ENCODE results near the gene IGFLR1. TPM values are rescaled to one million over a fixed set of nuclear protein-coding genes. Genes with fewer than 3 reads are reported as not detected.

IGFLR1 gene
- total and polyA plus RNA-seq, 2 of the 4 experiments (the other 2 are of a cell fraction), result 0.72 to 2.7 TPM

DNA sequence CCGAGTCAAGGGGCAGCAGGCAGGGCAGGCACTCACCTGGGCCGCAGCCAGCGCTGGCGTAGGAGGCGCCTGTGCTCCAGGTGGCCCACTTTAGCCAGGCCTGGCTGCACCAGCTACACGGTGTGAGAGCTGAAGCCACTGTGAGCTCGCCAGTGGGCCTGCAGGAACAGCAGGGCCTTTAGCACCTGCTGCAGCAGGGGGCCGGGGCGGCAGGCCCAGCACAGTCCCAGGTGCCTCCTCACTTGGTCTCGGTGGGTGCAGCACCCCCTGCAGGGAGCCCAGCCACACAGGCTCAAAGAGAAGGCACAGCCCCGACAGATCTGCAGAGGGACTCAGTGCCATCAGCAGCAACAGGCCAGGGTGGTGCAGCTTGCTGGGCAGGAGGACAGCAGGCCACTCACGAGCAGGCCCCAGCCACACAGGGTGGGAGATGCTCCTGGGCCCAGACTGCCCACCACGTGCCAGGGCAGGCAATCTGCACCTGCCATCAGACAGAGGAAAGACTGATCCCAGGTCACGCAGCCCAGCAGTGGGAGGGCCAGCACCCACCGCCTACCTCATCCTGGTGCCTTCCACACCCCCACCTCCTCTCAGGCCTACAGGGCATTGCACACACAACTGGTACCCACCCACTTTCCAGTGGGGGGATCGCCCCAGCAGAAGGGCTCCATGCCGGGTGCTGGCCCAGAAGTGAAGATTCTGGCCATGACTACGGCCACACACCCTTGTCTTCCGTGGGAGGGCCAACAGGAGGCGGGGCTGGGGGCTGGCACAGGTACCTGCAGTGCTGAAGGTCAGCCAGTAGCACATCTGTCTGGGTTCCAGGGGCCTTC, 48.9 kb upstream of the IGFLR1 start:
- Histone ChIP-seq H3K56ac (ENCODE audit: extremely low read depth, insufficient read depth, low read length) (no peak overlapping the region), H3K23ac (ENCODE audit: low read depth, low read length) (no peak overlapping the region)
- CTCF ChIA-PET, result no interaction called here

More for the DNA sequence above, 48.9 kb upstream of the IGFLR1 start:
- Histone ChIP-seq H2AFZ (replicated peaks; ENCODE audit: low read length, poor library complexity) (peak overlapping the region; percentile 32), H2AK9ac (replicated peaks; ENCODE audit: low read depth, low read length, poor library complexity) (no peak overlapping the region), H3K9me1 (ENCODE audit: insufficient read depth, low read length) (no peaks in the 10 kb centered on the region), H3K36me3 (ENCODE audit: control insufficient read depth, insufficient read depth, low read length) (no peaks in the 10 kb centered on the region), H4K20me1 (ENCODE audit: insufficient read depth, low read length) (no peaks in the 10 kb centered on the region), H3K27me3 (ENCODE audit: control insufficient read depth, insufficient read depth, low read length) (peaks cover 7% of the 10 kb centered on the region; the same call in 1 of the 2 replicates), H2BK15ac (ENCODE audit: low read depth, low read length) (no peak overlapping the region), H3K4me2 (ENCODE audit: low read depth, low read length) (no peak overlapping the region), H2AK5ac (ENCODE audit: low read depth, low read length) (no peak overlapping the region), H3K79me1 (ENCODE audit: low read depth in 1 of 2, low read length in 2 of 2) (no peaks in the 10 kb centered on the region), H4K91ac (ENCODE audit: insufficient read depth, low read depth, low read length) (no peak overlapping the region), H3K4ac (ENCODE audit: low read depth, low read length) (no peak overlapping the region), H3K4me1 (ENCODE audit: control insufficient read depth, insufficient read depth, low read length) (no peaks in the 10 kb centered on the region), H3K27ac (ENCODE audit: insufficient read depth, low read length) (no peak overlapping the region), H2BK120ac (ENCODE audit: low read depth, low read length) (no peak overlapping the region), H3K4me3 (ENCODE audit: insufficient read depth, low read depth, low read length) (no peak overlapping the region), H3K18ac (ENCODE audit: low read depth, low read length) (no peak overlapping the region), H2BK20ac (ENCODE audit: low read depth, low read length) (no peak overlapping the region), H2BK5ac (ENCODE audit: low read depth, low read length, poor library complexity, severe bottlenecking) (no peak overlapping the region), H3K14ac (replicated peaks; ENCODE audit: low read depth, low read length) (no peak overlapping the region), H3K9me3 (ENCODE audit: control insufficient read depth, insufficient read depth, low read length) (no peaks in the 10 kb centered on the region), H4K8ac (ENCODE audit: low read depth in 2 of 2, low read length in 2 of 2) (no peak overlapping the region), H4K5ac (ENCODE audit: low read depth, low read length) (no peak overlapping the region), H3K9ac (ENCODE audit: low read depth, low read length) (no peak overlapping the region)
- no TSS peak for BruUV-seq (replicated peaks)
- in situ Hi-C loops (cut with MboI; ENCODE audit: low sequenced_read_pairs), result no loop called here
- 46% methylated on average over 7 of the region's 20 CpGs; no CpG with 5 or more reads in 1 of the 2 experiments for WGBS, 2 experiments (ENCODE audit: extremely low coverage in 2 of 2, insufficient read length in 1 of 2)
- intact Hi-C loops (cut with micrococcal nuclease), result no loop called here
- ATAC-seq (ENCODE audit: low read depth) (no peak), DNase-seq (no peak)
- POLR2A ChIA-PET (ENCODE audit: unreplicated experiment), result no interaction called here
- TF ChIP-seq, protein P1, sequence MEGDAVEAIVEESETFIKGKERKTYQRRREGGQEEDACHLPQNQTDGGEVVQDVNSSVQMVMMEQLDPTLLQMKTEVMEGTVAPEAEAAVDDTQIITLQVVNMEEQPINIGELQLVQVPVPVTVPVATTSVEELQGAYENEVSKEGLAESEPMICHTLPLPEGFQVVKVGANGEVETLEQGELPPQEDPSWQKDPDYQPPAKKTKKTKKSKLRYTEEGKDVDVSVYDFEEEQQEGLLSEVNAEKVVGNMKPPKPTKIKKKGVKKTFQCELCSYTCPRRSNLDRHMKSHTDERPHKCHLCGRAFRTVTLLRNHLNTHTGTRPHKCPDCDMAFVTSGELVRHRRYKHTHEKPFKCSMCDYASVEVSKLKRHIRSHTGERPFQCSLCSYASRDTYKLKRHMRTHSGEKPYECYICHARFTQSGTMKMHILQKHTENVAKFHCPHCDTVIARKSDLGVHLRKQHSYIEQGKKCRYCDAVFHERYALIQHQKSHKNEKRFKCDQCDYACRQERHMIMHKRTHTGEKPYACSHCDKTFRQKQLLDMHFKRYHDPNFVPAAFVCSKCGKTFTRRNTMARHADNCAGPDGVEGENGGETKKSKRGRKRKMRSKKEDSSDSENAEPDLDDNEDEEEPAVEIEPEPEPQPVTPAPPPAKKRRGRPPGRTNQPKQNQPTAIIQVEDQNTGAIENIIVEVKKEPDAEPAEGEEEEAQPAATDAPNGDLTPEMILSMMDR (conservative IDR thresholded peaks at IDR 0.05; ENCODE audit: low read depth, low read length), result 0 out of 2 replicates have a peak, but pooled peaks have one; percentile 7
- TF ChIP-seq MAZ (IDR thresholded peaks at IDR 0.05; ENCODE audit: borderline replicate concordance, low read depth, low read length), result no peak
- dilution Hi-C loops (cut with HindIII; ENCODE audit: low sequenced_read_pairs, unreplicated experiment), result no loop called here
